Measurements from ENCODE around the gene PUS10. TPM values are rescaled to one million over a fixed set of nuclear protein-coding genes. Genes with fewer than 3 reads are reported as not detected.

PUS10 gene
- polyA plus RNA-seq, 3 donors = 2.0 to 3.0 (median 2.8) TPM

DNA sequence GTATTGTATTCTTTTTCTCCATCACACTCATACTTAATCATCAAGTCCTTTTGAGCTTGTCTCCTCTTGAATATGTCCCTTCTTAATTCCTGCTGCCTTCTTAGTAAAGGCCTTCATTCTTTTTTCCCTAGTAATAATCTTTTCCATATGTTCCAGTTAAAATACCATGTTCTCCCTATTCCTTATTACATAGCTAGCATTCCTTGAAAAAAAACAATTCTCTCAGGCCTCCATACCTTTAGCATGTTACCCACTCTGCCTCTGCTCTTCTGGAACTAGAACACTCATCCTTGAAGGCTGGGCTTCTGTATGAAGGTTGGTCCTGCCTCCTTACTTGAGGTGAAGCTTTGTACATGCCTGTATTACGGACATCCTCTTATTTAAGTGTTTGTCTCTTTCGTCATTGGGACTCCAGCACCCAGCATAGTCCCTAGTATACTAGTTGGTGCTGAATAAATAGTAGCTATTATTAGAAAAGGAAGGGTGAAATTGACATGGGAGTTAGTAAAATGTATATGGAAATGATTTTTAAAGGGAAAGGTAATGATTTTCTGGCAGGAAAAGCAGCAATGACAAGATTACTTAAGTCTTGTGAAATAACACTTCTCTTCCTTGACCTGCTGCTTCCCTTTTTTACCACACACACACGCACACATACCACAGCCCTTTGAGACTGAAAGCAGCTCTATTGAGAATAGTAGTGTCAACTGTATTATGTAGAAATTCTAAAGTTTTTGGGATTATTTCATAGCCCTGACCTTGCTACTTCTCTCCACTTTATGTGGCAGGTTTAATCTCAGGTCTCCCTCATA, 91.1 kb downstream of the PUS10 start:
- Mint-ChIP-seq H3K9me3 (peaks cover 0 to 1% (median 0%) of the 10 kb centered on the region in 7 donors), H3K36me3 (peaks cover 28 to 37% of the 10 kb centered on the region in 2 donors), H3K4me1 (peaks cover 44% of the 10 kb centered on the region), H3K27me3 (ENCODE audit: low read depth in 3 of 3) (no peaks in the 10 kb centered on the region), H3K27ac (peak overlapping the region; percentile 94 to 98 (median 97)), H3K4me3 (peak overlapping the region; percentile 59 to 89)
- peaks cover 29 to 36% of the 10 kb centered on the region in 2 donors for H3K36me3 ChIP-seq (replicated peaks in 1 of 2; ENCODE audit: control insufficient read depth in 1 of 2, insufficient read depth in 2 of 2, low read length in 2 of 2)
- peak overlapping the region; percentile 52 for H3K9ac ChIP-seq (ENCODE audit: insufficient read depth, low read length, poor library complexity, severe bottlenecking)
- intact Hi-C loops (cut with micrococcal nuclease) = loop anchor here (5.0 to 10.0 kb wide), 2 partner anchors 68 to 70 kb away; no protein-coding TSS in a partner anchor
- peak; percentile 80 to 94 (median 87) for DNase-seq
- TF ChIP-seq, protein P1, sequence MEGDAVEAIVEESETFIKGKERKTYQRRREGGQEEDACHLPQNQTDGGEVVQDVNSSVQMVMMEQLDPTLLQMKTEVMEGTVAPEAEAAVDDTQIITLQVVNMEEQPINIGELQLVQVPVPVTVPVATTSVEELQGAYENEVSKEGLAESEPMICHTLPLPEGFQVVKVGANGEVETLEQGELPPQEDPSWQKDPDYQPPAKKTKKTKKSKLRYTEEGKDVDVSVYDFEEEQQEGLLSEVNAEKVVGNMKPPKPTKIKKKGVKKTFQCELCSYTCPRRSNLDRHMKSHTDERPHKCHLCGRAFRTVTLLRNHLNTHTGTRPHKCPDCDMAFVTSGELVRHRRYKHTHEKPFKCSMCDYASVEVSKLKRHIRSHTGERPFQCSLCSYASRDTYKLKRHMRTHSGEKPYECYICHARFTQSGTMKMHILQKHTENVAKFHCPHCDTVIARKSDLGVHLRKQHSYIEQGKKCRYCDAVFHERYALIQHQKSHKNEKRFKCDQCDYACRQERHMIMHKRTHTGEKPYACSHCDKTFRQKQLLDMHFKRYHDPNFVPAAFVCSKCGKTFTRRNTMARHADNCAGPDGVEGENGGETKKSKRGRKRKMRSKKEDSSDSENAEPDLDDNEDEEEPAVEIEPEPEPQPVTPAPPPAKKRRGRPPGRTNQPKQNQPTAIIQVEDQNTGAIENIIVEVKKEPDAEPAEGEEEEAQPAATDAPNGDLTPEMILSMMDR (IDR thresholded peaks at IDR 0.05) = no peak
- no peaks in the 10 kb centered on the region for H3K27me3 ChIP-seq (ENCODE audit: control insufficient read depth in 2 of 2, insufficient read depth in 2 of 2, low read length in 2 of 2)
- peaks cover 38% of the 10 kb centered on the region for H4K20me1 ChIP-seq (ENCODE audit: insufficient read depth, low read length)
- no peak overlapping the region for H2AFZ ChIP-seq (ENCODE audit: insufficient read depth, low read depth, low read length, poor library complexity, severe bottlenecking)
- peak overlapping the region; percentile 78 for H3K4me2 ChIP-seq (replicated peaks; ENCODE audit: extremely low read depth, low read length, poor library complexity, severe bottlenecking)
- peak overlapping the region; percentile 77 to 89 for H3K27ac ChIP-seq (ENCODE audit: low read depth in 1 of 2, low read length in 2 of 2)
- H3K4me1 ChIP-seq (ENCODE audit: control insufficient read depth in 1 of 2, insufficient read depth in 2 of 2, low read length in 2 of 2) = peaks cover 43 to 48% of the 10 kb centered on the region in 2 donors
- H3K79me2 ChIP-seq (ENCODE audit: insufficient read depth, low read length) = peaks cover 34% of the 10 kb centered on the region
- peak overlapping the region in 2 of 3 experiments; percentile 13 to 67 for H3K4me3 ChIP-seq (replicated peaks in 1 of 3; ENCODE audit: low read depth in 2 of 3, low read length in 3 of 3)
- WGBS (ENCODE audit: insufficient coverage) = no CpG with 5 or more reads among the region's 3 CpGs
- no peaks in the 10 kb centered on the region for H3K9me3 ChIP-seq (replicated peaks in 1 of 2; ENCODE audit: control insufficient read depth in 1 of 2, insufficient read depth in 1 of 2, low read length in 2 of 2)

DNA sequence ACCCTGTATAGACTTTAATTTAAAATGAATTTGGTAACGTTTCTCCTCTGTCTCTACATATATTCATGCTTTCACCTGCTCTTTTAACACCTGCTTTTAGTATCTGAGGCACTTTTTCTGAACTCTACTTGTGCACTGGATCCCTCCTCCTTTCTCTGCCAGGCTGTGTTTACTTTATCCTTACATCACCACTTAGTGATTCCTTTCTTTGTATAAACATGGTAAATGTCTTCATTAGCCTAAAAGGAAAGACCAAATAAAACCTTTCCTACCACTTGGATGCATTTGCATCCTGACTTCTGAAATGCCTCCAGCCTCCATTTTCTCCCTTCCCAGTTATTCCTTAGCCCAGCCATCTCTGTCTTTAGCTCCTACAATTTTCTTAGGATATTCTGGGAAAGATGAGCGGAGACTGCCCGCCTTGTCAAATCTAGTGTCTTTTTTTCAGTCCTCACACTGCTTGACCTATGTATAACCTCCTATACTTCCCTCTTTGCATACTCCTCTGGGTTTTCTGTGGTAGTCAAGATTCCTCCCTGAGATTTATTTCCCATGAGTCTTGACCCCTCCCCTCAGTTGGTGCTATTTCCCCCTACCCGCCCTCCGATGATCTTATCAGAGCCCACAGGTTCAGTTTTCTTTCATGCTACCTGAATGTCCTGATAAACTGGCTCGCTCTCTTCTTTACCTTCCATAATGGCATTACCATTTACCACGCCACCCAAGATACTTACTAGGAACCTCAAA, 91.9 kb downstream of the PUS10 start:
- Histone ChIP-seq H4K20me1 (ENCODE audit: insufficient read depth, low read length) (peaks cover 39% of the 10 kb centered on the region), H3K9ac (ENCODE audit: insufficient read depth, low read length, poor library complexity, severe bottlenecking) (peak overlapping the region; percentile 52), H3K36me3 (replicated peaks in 1 of 2; ENCODE audit: control insufficient read depth in 1 of 2, insufficient read depth in 2 of 2, low read length in 2 of 2) (peaks cover 33 to 39% of the 10 kb centered on the region in 2 donors), H2AFZ (ENCODE audit: insufficient read depth, low read depth, low read length, poor library complexity, severe bottlenecking) (no peak overlapping the region), H3K79me2 (ENCODE audit: insufficient read depth, low read length) (peaks cover 34% of the 10 kb centered on the region), H3K4me3 (replicated peaks in 1 of 3; ENCODE audit: low read depth in 2 of 3, low read length in 3 of 3) (peak overlapping the region in 2 of 3 experiments; percentile 14 to 67), H3K9me3 (replicated peaks in 1 of 2; ENCODE audit: control insufficient read depth in 1 of 2, insufficient read depth in 1 of 2, low read length in 2 of 2) (no peaks in the 10 kb centered on the region), H3K4me2 (replicated peaks; ENCODE audit: extremely low read depth, low read length, poor library complexity, severe bottlenecking) (peak overlapping the region; percentile 78), H3K4me1 (ENCODE audit: control insufficient read depth in 1 of 2, insufficient read depth in 2 of 2, low read length in 2 of 2) (peaks cover 43 to 48% of the 10 kb centered on the region in 2 donors), H3K27me3 (ENCODE audit: control insufficient read depth in 2 of 2, insufficient read depth in 2 of 2, low read length in 2 of 2) (no peaks in the 10 kb centered on the region), H3K27ac (ENCODE audit: low read depth in 1 of 2, low read length in 2 of 2) (peak overlapping the region; percentile 22 to 89)
- TF ChIP-seq, protein P1 (IDR thresholded peaks at IDR 0.05) = no peak
- Mint-ChIP-seq H3K4me1 (peaks cover 44% of the 10 kb centered on the region), H3K36me3 (peaks cover 29 to 40% of the 10 kb centered on the region in 2 donors), H3K27ac (peak overlapping the region; percentile 94 to 98 (median 97)), H3K9me3 (no peaks in the 10 kb centered on the region), H3K27me3 (ENCODE audit: low read depth in 3 of 3) (no peaks in the 10 kb centered on the region), H3K4me3 (peak overlapping the region; percentile 59 to 89)
- WGBS (ENCODE audit: insufficient coverage) = 35% methylated on average over 4 of the region's 7 CpGs
- intact Hi-C loops (cut with micrococcal nuclease) = loop anchor here (5.0 to 10.0 kb wide), 2 partner anchors 69 to 71 kb away; no protein-coding TSS in a partner anchor
- DNase-seq = peak; percentile 33 to 71 (median 54)

All from CD14-positive monocyte (primary cell).